SK-N-SH treated with all-trans-retinoic acid at 6 μM for 48 hours (cell line): ENCODE measurements around the gene HGS.

Experiments
- ATAC-seq: fragments of 200-7000 bp; cut with Tn5 transposase; 3 replicates; pipeline ENCODE4 v1.9.1; 2020; ENCODE audit warnings: mild to moderate bottlenecking, moderate library complexity
- ARNTL ChIP-seq: fragments of 450-650 bp; formaldehyde crosslinking; IDR thresholded peaks from 2 replicates; pipeline ENCODE4 v1.5.0; 2020; ENCODE audit warnings: low read depth, mild to moderate bottlenecking, moderate library complexity, borderline replicate concordance
- BACH2 ChIP-seq: fragments of 250-450 bp; sonication (Bioruptor Pico); IDR thresholded peaks from 2 replicates; pipeline ENCODE4 v1.9.0; 2021; ENCODE audit warnings: mild to moderate bottlenecking, borderline replicate concordance
- CSDC2 ChIP-seq: fragments of 250-450 bp; sonication (Bioruptor Pico); IDR thresholded peaks from 2 replicates; pipeline ENCODE4 v1.5.0; 2020; ENCODE audit warnings: mild to moderate bottlenecking, moderate library complexity
- CSRNP3 ChIP-seq: fragments of 250-450 bp; sonication (Bioruptor Pico); IDR thresholded peaks from 2 replicates; pipeline ENCODE4 v1.5.1; 2021; ENCODE audit warnings: mild to moderate bottlenecking, moderate library complexity
- ESRRG ChIP-seq: fragments of 250-450 bp; sonication (Bioruptor Pico); IDR thresholded peaks from 2 replicates; pipeline ENCODE4 v1.6.1; 2021; ENCODE audit warnings: mild to moderate bottlenecking
- GLIS3 ChIP-seq: fragments of 250-450 bp; sonication (Bioruptor Pico); IDR thresholded peaks from 2 replicates; pipeline ENCODE4 v1.5.0; 2020; ENCODE audit warnings: mild to moderate bottlenecking, moderate library complexity
- OSR1 ChIP-seq: fragments of 250-450 bp; sonication (Bioruptor Pico); IDR thresholded peaks from 2 replicates; pipeline ENCODE4 v1.8.0; 2022; ENCODE audit warnings: moderate library complexity, mild to moderate bottlenecking, inconsistent platforms
- PATZ1 ChIP-seq: fragments of 250-450 bp; sonication (Bioruptor Pico); IDR thresholded peaks from 2 replicates; pipeline ENCODE4 v1.8.0; 2020; ENCODE audit warnings: mild to moderate bottlenecking, moderate library complexity, borderline replicate concordance
- POU6F1 ChIP-seq: fragments of 250-450 bp; sonication (Bioruptor Pico); IDR thresholded peaks from 2 replicates; pipeline ENCODE4 v1.8.0; 2021; ENCODE audit warnings: low read depth, mild to moderate bottlenecking, moderate library complexity, borderline replicate concordance
- PPARA ChIP-seq: fragments of 250-450 bp; sonication (Bioruptor Pico); IDR thresholded peaks from 2 replicates; pipeline ENCODE4 v1.5.0; 2020; ENCODE audit warnings: mild to moderate bottlenecking, borderline replicate concordance
- RARB ChIP-seq: fragments of 250-450 bp; sonication (Bioruptor Pico); IDR thresholded peaks from 2 replicates; pipeline ENCODE4 v1.8.0; 2021; ENCODE audit warnings: mild to moderate bottlenecking, moderate library complexity
- SNAI2 ChIP-seq: fragments of 250-450 bp; sonication (Bioruptor Pico); IDR thresholded peaks from 2 replicates; pipeline ENCODE4 v1.5.0; 2020; ENCODE audit warnings: mild to moderate bottlenecking, moderate library complexity
- TCF4 ChIP-seq: fragments of 250-450 bp; sonication (Bioruptor Pico); IDR thresholded peaks from 2 replicates; pipeline ENCODE4 v1.8.0; 2021; ENCODE audit warnings: mild to moderate bottlenecking, moderate library complexity, borderline replicate concordance
- TOX ChIP-seq: fragments of 250-450 bp; sonication (Bioruptor Pico); IDR thresholded peaks from 2 replicates; pipeline ENCODE4 v1.8.0; 2021; ENCODE audit warnings: mild to moderate bottlenecking, moderate library complexity, borderline replicate concordance
- TSHZ2 ChIP-seq: fragments of 250-450 bp; sonication (Bioruptor Pico); IDR thresholded peaks from 2 replicates; pipeline ENCODE4 v1.5.0; 2020; ENCODE audit warnings: mild to moderate bottlenecking, moderate library complexity
- ZFP3 ChIP-seq: fragments of 250-450 bp; sonication (Bioruptor Pico); IDR thresholded peaks from 2 replicates; pipeline ENCODE4 v1.5.0; 2020; ENCODE audit warnings: mild to moderate bottlenecking, moderate library complexity
- ZFP30 ChIP-seq: fragments of 450-650 bp; formaldehyde crosslinking; IDR thresholded peaks from 2 replicates; pipeline ENCODE4 v1.5.0; 2022; ENCODE audit warnings: mild to moderate bottlenecking, moderate library complexity
- ZNF565 ChIP-seq: fragments of 450-650 bp; formaldehyde crosslinking; conservative IDR thresholded peaks from 2 replicates; pipeline ENCODE4 v1.5.0; 2020; ENCODE audit warnings: low read depth, mild to moderate bottlenecking, moderate library complexity
- ZNF70 ChIP-seq: fragments of 450-650 bp; formaldehyde crosslinking; IDR thresholded peaks from 2 replicates; pipeline ENCODE4 v1.5.0; 2020; ENCODE audit warnings: mild to moderate bottlenecking, moderate library complexity
- ZNF8 ChIP-seq: fragments of 450-650 bp; formaldehyde crosslinking; IDR thresholded peaks from 2 replicates; pipeline ENCODE4 v1.5.0; 2020; ENCODE audit warnings: mild to moderate bottlenecking, moderate library complexity

The HGS gene

GRCh38 chr17:81740395-81740961 lies 56.7 kb downstream of the HGS start:
- TF ChIP-seq PATZ1 (CRISPR knock-in tag) (no peak), ZNF8 (no peak), SNAI2 (CRISPR knock-in tag) (no peak), ARNTL (no peak), ESRRG (no peak), TSHZ2 (CRISPR knock-in tag) (no peak), CSRNP3 (CRISPR knock-in tag) (no peak), GLIS3 (CRISPR knock-in tag) (no peak), ZNF565 (CRISPR knock-in tag) (no peak), ZFP3 (no peak), PPARA (CRISPR knock-in tag) (no peak), ZNF70 (no peak), POU6F1 (no peak), RARB (CRISPR knock-in tag) (no peak), CSDC2 (CRISPR knock-in tag) (no peak), TOX (CRISPR knock-in tag) (no peak), TCF4 (no peak)
- TF ChIP-seq, all 23 proteins: peak for 0
- no peak; the same call in 2 of the 3 replicates for ATAC-seq

- TF ChIP-seq CSRNP3 (CRISPR knock-in tag) (no peak), ZNF8 (no peak), TSHZ2 (CRISPR knock-in tag) (no peak), ZNF70 (no peak), ZFP30 (no peak), ARNTL (no peak), OSR1 (CRISPR knock-in tag) (no peak), ESRRG (no peak), BACH2 (no peak), RARB (CRISPR knock-in tag) (no peak), CSDC2 (CRISPR knock-in tag) (no peak)
- TF ChIP-seq, all 23 proteins: peak for 0
- peak; percentile 42 for ATAC-seq
These were observed 57.3 kb downstream of the HGS start for GRCh38 chr17:81741049-81741593.
